Small intestine (tissue), 7 donors: ENCODE data around the gene SAMD4B. TPM values are rescaled to one million over a fixed set of nuclear protein-coding genes. Genes with fewer than 3 reads are reported as not detected.
A peak's percentile ranks its signal among the peaks of the same experiment; 100 is the strongest.

Source experiments
- DNase-seq, 2 donors: peaks; one replicate each; pipeline versions ENCODE4 v3.0.0 to v3.0.0-alpha.2; 2013
- FAIRE-seq: peaks from 2 replicates; lab custom pipeline; 2012; peaks lifted over from hg19 to GRCh38; lab: Jason Lieb, UNC
- H3K27ac ChIP-seq, 3 donors: one replicate each; pipeline ENCODE4 v1.5.1; 2013; ENCODE audit warnings: low read length in 2 of 3, mild to moderate bottlenecking in 2 of 3, control low read depth in 1 of 3, inconsistent platforms in 1 of 3, low read depth in 1 of 3, moderate library complexity in 1 of 3
- H3K27me3 ChIP-seq, 3 donors: one replicate each; pipeline ENCODE4 v1.6.1; 2013; ENCODE audit warnings: low read length in 3 of 3, inconsistent platforms in 1 of 3; ENCODE audit not compliant: control insufficient read depth in 3 of 3, insufficient read depth in 3 of 3
- H3K36me3 ChIP-seq, 3 donors: one replicate each; pipeline ENCODE4 v1.6.1; 2013; ENCODE audit warnings: low read length in 3 of 3, inconsistent platforms in 1 of 3, low read depth in 1 of 3, mild to moderate bottlenecking in 1 of 3, moderate library complexity in 1 of 3; ENCODE audit not compliant: control insufficient read depth in 3 of 3, insufficient read depth in 2 of 3
- H3K4me1 ChIP-seq, 3 donors: one replicate each; pipeline ENCODE4 v1.6.1; 2013; ENCODE audit warnings: low read length in 2 of 3, inconsistent platforms in 1 of 3, low read depth in 1 of 3, mild to moderate bottlenecking in 1 of 3, moderate library complexity in 1 of 3; ENCODE audit not compliant: control insufficient read depth in 3 of 3, insufficient read depth in 2 of 3
- H3K4me3 ChIP-seq, 3 donors: one replicate each; pipeline ENCODE4 v1.5.1; 2013; ENCODE audit warnings: low read length in 3 of 3, control low read depth in 1 of 3, inconsistent platforms in 1 of 3, low read depth in 1 of 3, mild to moderate bottlenecking in 1 of 3, moderate library complexity in 1 of 3
- H3K9me3 ChIP-seq, 2 donors: one replicate each; pipeline ENCODE4 v1.6.1; 2013; ENCODE audit warnings: low read depth in 1 of 2, low read length in 1 of 2; ENCODE audit not compliant: control insufficient read depth in 2 of 2, insufficient read depth in 1 of 2
- WGBS, 3 donors: extraction: QIAGEN DNeasy Blood & Tissue Kit; methylation state at CpG; one replicate each; pipeline ENCODE4 v1.1.7; 2013; 5-methylcytosine and 5-hydroxymethylcytosine counted together
- polyA plus RNA-seq, 4 donors: library from polyadenylated mRNA; stranded (reverse) in 3 of 4; unstranded in 1 of 4; fragments of 200-250 nt in 3 of 4; fragments of 120-200 nt in 1 of 4; gene quantifications; one replicate each; pipeline versions ENCODE4 v1.2.1 to v1.2.3, GENCODE V29; 2013
- donor health status: healthy with polysubstance abuse.
- donor health status: control.
- donor health status: control.
- donor health status: Bipolar disorder and iron deficiency.
- donor health status: healthy.

SAMD4B gene
- polyA plus RNA-seq, 4 donors, result 37.8 to 94.4 (median 56.8) TPM

GRCh38 chr19:39430675-39431593, 88.7 kb downstream of the SAMD4B start:
- DNase-seq (peak; percentile 36 to 38), FAIRE-seq (no peak)
- H3K36me3 ChIP-seq, result peaks cover 5 to 38% (median 6%) of the 10 kb centered on the region in 3 donors
- H3K27me3 ChIP-seq, result no peaks in the 10 kb centered on the region
- no peak overlapping the region for H3K4me3 ChIP-seq
- WGBS, 3 donors, result 48 to 65% (median 51%) methylated on average over 25 of the region's 25 CpGs
- H3K9me3 ChIP-seq, result no peaks in the 10 kb centered on the region
- peaks cover 2 to 20% (median 14%) of the 10 kb centered on the region in 3 donors for H3K4me1 ChIP-seq
- H3K27ac ChIP-seq, result peak overlapping the region; percentile 53 to 99 (median 56)

- H3K4me1 ChIP-seq, result peaks cover 2 to 27% (median 19%) of the 10 kb centered on the region in 3 donors
- FAIRE-seq (no peak), DNase-seq (no peak)
- H3K9me3 ChIP-seq, result no peaks in the 10 kb centered on the region
- 88 to 93% (median 92%) methylated on average over 8 of the region's 8 CpGs for WGBS, 3 donors
- H3K27ac ChIP-seq, result no peak overlapping the region
- H3K4me3 ChIP-seq, result no peak overlapping the region
- peaks cover 5 to 38% (median 6%) of the 10 kb centered on the region in 3 donors for H3K36me3 ChIP-seq
- no peaks in the 10 kb centered on the region for H3K27me3 ChIP-seq
Observed at GRCh38 chr19:39432677-39433025, 90.4 kb downstream of the SAMD4B start.

GRCh38 chr19:39433480-39434079, 91.4 kb downstream of the SAMD4B start:
- WGBS, 3 donors, result 92 to 95% (median 94%) methylated on average over 8 of the region's 8 CpGs
- Histone ChIP-seq H3K27ac (peak overlapping the region in 1 of 3 donors; percentile 12), H3K36me3 (peaks cover 5 to 38% (median 6%) of the 10 kb centered on the region in 3 donors), H3K27me3 (no peaks in the 10 kb centered on the region), H3K4me3 (no peak overlapping the region), H3K4me1 (peaks cover 2 to 20% (median 19%) of the 10 kb centered on the region in 3 donors), H3K9me3 (no peaks in the 10 kb centered on the region)
- no peak for DNase-seq
- no peak for FAIRE-seq

GRCh38 chr19:39434123-39435076, 92.2 kb downstream of the SAMD4B start:
- no peak for DNase-seq
- Histone ChIP-seq H3K4me1 (peaks cover 2 to 19% (median 16%) of the 10 kb centered on the region in 3 donors), H3K27me3 (no peaks in the 10 kb centered on the region), H3K9me3 (no peaks in the 10 kb centered on the region), H3K27ac (peak overlapping the region in 1 of 3 donors; percentile 58), H3K4me3 (peak overlapping the region in 2 of 3 donors; percentile 75 to 80), H3K36me3 (peaks cover 5 to 38% (median 6%) of the 10 kb centered on the region in 3 donors)
- WGBS, 3 donors, result 24 to 43% (median 29%) methylated on average over 10 of the region's 10 CpGs
- FAIRE-seq, result no peak

Other genes with a start within 250 kb of the SAMD4B start
- gene PAK4, start 216.6 kb upstream of the SAMD4B start, polyA plus RNA-seq, result 10 to 100 TPM; 34.6 to 73.4 (median 54.2) TPM
- gene NCCRP1, start 145.5 kb upstream of the SAMD4B start, polyA plus RNA-seq, result 1 to 10 TPM in 1 of 4 donors, under 1 TPM in 2, not detected in 1; 0.13 to 1.2 (median 0.45) TPM
- gene SYCN, start 138.2 kb upstream of the SAMD4B start, polyA plus RNA-seq, result 1 to 10 TPM in 1 of 4 donors, not detected in 3; 2.7 TPM
- gene IFNL3, start 97.4 kb upstream of the SAMD4B start, polyA plus RNA-seq, result not detected
- gene IFNL4, start 93.6 kb upstream of the SAMD4B start, polyA plus RNA-seq, result under 1 TPM in 1 of 4 donors, not detected in 3; 0.03 TPM
- gene IFNL2, start 74.0 kb upstream of the SAMD4B start, polyA plus RNA-seq, result not detected
- gene IFNL1, start 46.0 kb upstream of the SAMD4B start, polyA plus RNA-seq, result not detected
- gene LRFN1, start 21.6 kb upstream of the SAMD4B start, polyA plus RNA-seq, result under 1 TPM in 3 of 4 donors, not detected in 1; 0.27 to 0.76 (median 0.71) TPM
- gene GMFG, start 6.4 kb upstream of the SAMD4B start, polyA plus RNA-seq, result 10 to 100 TPM in 3 of 4 donors, 1 to 10 TPM in 1; 8.1 to 46.2 (median 30.1) TPM
- gene PAF1, start 48.7 kb downstream of the SAMD4B start, polyA plus RNA-seq, result 10 to 100 TPM; 32.9 to 42.7 (median 37.9) TPM
- gene MED29, start 49.0 kb downstream of the SAMD4B start, polyA plus RNA-seq, result 10 to 100 TPM; 20.3 to 29.3 (median 23.7) TPM
- gene ZFP36, start 64.4 kb downstream of the SAMD4B start, polyA plus RNA-seq, result 100 to 1,000 TPM; 104 to 365 (median 195) TPM
- 10 to 100 TPM in 1 of 4 donors, 1 to 10 TPM in 3; 1.9 to 13.2 (median 6.3) TPM for gene PLEKHG2, start 70.2 kb downstream of the SAMD4B start, polyA plus RNA-seq
- 1,000 to 10,000 TPM; 1,341 to 3,643 (median 2,485) TPM for gene RPS16, start 93.5 kb downstream of the SAMD4B start, polyA plus RNA-seq
- gene SUPT5H, start 103.2 kb downstream of the SAMD4B start, polyA plus RNA-seq, result 100 to 1,000 TPM in 3 of 4 donors, 10 to 100 TPM in 1; 95.5 to 283 (median 163) TPM
- gene TIMM50, start 138.4 kb downstream of the SAMD4B start, polyA plus RNA-seq, result 10 to 100 TPM; 33.8 to 62.2 (median 48.4) TPM
- gene DLL3, start 156.5 kb downstream of the SAMD4B start, polyA plus RNA-seq, result under 1 TPM in 2 of 4 donors, not detected in 2; 0.15 to 0.40 TPM
- gene SELENOV, start 172.7 kb downstream of the SAMD4B start, polyA plus RNA-seq, result under 1 TPM in 1 of 4 donors, not detected in 3; 0.32 TPM
- 1 to 10 TPM in 1 of 4 donors, under 1 TPM in 2, not detected in 1; 0.81 to 2.0 (median 0.99) TPM for gene EID2B, start 190.4 kb downstream of the SAMD4B start, polyA plus RNA-seq
- gene EID2, start 197.7 kb downstream of the SAMD4B start, polyA plus RNA-seq, result 10 to 100 TPM in 3 of 4 donors, 1 to 10 TPM in 1; 9.9 to 13.4 (median 11.9) TPM